Loucy (cell line): ENCODE results near the gene MAK.
"Not testable (repeated sequence)": the region's sequence is repeated elsewhere in the genome, so short reads cannot be mapped to it uniquely, and the experiment has no call there.

ENCODE experiments used
- H2AFZ ChIP-seq: fragments of 200-600 bp; sonication (generic); 2 replicates; pipeline ENCODE4 v1.6.0; 2016; ENCODE audit warnings: antibody characterized with exemption, mild to moderate bottlenecking, low read length, moderate library complexity
- H3F3A ChIP-seq: fragments of 200-600 bp; 2 replicates; pipeline ENCODE4 v1.6.0; 2016; ENCODE audit warnings: antibody characterized with exemption, low read depth, mild to moderate bottlenecking
- H3K27me3 ChIP-seq: fragments of 200-600 bp; sonication (generic); 2 replicates; pipeline ENCODE4 v1.6.1; 2014; ENCODE audit warnings: low read length, mild to moderate bottlenecking; ENCODE audit not compliant: insufficient read depth, poor library complexity, severe bottlenecking
- H3K36me3 ChIP-seq: fragments of 200-600 bp; sonication (generic); 2 replicates; pipeline ENCODE4 v1.6.1; 2016; ENCODE audit warnings: low read length; ENCODE audit not compliant: insufficient read depth
- H3K4me1 ChIP-seq: fragments of 200-600 bp; sonication (generic); 2 replicates; pipeline ENCODE4 v1.5.1; 2014; ENCODE audit warnings: low read length, mild to moderate bottlenecking; ENCODE audit not compliant: insufficient read depth, poor library complexity, severe bottlenecking
- H3K4me2 ChIP-seq: fragments of 200-600 bp; sonication (generic); 2 replicates; pipeline ENCODE4 v1.6.0; 2014; ENCODE audit warnings: antibody characterized with exemption, low read length, low read depth, mild to moderate bottlenecking; ENCODE audit not compliant: poor library complexity, severe bottlenecking
- H3K4me3 ChIP-seq: fragments of 200-600 bp; sonication (generic); 2 replicates; pipeline ENCODE4 v1.5.1; 2014; ENCODE audit warnings: low read length, mild to moderate bottlenecking, mixed read lengths; ENCODE audit not compliant: poor library complexity, severe bottlenecking
- H3K79me2 ChIP-seq: fragments of 200-600 bp; sonication (generic); 2 replicates; pipeline ENCODE4 v1.6.1; 2014; ENCODE audit warnings: low read length; ENCODE audit not compliant: insufficient read depth
- H3K9ac ChIP-seq: fragments of 200-600 bp; sonication (generic); 2 replicates; pipeline ENCODE4 v1.6.0; 2014; ENCODE audit warnings: mild to moderate bottlenecking, low read depth, low read length, moderate library complexity; ENCODE audit not compliant: poor library complexity, severe bottlenecking
- H3K9me2 ChIP-seq: fragments of 200-600 bp; sonication (generic); replicated peaks from 2 replicates; pipeline ENCODE4 v1.6.1; 2016; ENCODE audit warnings: low read depth, low read length, mixed read lengths
- H3K9me3 ChIP-seq: fragments of 200-600 bp; sonication (generic); 2 replicates; pipeline ENCODE4 v1.6.1; 2014; ENCODE audit warnings: mild to moderate bottlenecking, antibody characterized with exemption, low read length, low read depth; ENCODE audit not compliant: insufficient read depth
- H4K20me1 ChIP-seq: fragments of 200-600 bp; sonication (generic); 2 replicates; pipeline ENCODE4 v1.6.0; 2014; ENCODE audit warnings: antibody characterized with exemption, low read length, mild to moderate bottlenecking; ENCODE audit not compliant: insufficient read depth, poor library complexity, severe bottlenecking
- EZH2phosphoT487 ChIP-seq: fragments of 200-600 bp; IDR thresholded peaks from 2 replicates; pipeline ENCODE4 v1.6.1; 2018; ENCODE audit warnings: antibody characterized with exemption, mild to moderate bottlenecking, moderate library complexity, borderline replicate concordance
- TF ChIP-seq, protein P1 (sequence below): fragments of 200-600 bp; sonication (generic); conservative IDR thresholded peaks from 2 replicates; pipeline ENCODE4 v1.5.1; 2014; ENCODE audit warnings: mild to moderate bottlenecking, antibody characterized with exemption, low read length

MAK gene

DNA sequence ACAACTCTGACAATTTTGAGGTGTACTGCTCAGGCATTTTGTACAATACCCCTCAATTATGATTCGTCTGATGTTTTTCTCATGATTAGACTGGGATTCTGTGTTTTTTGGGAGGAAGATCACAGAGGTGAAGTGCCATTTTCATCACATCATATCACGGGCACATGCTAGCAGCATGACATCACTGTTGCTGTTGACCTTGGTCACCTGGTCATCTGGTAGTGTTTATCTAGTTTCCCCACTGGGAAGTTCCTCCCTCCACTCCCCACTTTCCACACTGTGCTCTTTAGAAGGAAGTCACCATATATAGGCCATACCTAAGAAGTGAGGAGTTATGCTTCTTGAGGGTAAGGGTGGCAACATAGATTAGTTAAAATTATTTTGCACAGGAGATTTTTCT, 22.7 kb upstream of the MAK start:
- no peaks in the 10 kb centered on the region for H3K36me3 ChIP-seq
- no peaks in the 10 kb centered on the region for H3K79me2 ChIP-seq
- H3K9me2 ChIP-seq, result no peaks in the 10 kb centered on the region
- no peaks in the 10 kb centered on the region for H3K27me3 ChIP-seq
- H3K4me3 ChIP-seq, result no peak overlapping the region
- no peaks in the 10 kb centered on the region for H3K4me1 ChIP-seq
- H3K4me2 ChIP-seq, result no peak overlapping the region
- H3K9me3 ChIP-seq, result no peaks in the 10 kb centered on the region
- no peak overlapping the region for H2AFZ ChIP-seq
- no peak overlapping the region for H3K9ac ChIP-seq
- H3F3A ChIP-seq, result no peaks in the 10 kb centered on the region
- TF ChIP-seq, protein P1, sequence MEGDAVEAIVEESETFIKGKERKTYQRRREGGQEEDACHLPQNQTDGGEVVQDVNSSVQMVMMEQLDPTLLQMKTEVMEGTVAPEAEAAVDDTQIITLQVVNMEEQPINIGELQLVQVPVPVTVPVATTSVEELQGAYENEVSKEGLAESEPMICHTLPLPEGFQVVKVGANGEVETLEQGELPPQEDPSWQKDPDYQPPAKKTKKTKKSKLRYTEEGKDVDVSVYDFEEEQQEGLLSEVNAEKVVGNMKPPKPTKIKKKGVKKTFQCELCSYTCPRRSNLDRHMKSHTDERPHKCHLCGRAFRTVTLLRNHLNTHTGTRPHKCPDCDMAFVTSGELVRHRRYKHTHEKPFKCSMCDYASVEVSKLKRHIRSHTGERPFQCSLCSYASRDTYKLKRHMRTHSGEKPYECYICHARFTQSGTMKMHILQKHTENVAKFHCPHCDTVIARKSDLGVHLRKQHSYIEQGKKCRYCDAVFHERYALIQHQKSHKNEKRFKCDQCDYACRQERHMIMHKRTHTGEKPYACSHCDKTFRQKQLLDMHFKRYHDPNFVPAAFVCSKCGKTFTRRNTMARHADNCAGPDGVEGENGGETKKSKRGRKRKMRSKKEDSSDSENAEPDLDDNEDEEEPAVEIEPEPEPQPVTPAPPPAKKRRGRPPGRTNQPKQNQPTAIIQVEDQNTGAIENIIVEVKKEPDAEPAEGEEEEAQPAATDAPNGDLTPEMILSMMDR, result no peak
- no peak for TF ChIP-seq EZH2phosphoT487
- no peaks in the 10 kb centered on the region for H4K20me1 ChIP-seq

- no peak for TF ChIP-seq EZH2phosphoT487
- TF ChIP-seq, protein P1, result no peak
- Histone ChIP-seq H2AFZ (no peak overlapping the region), H3F3A (no peaks in the 10 kb centered on the region), H3K36me3 (no peaks in the 10 kb centered on the region), H3K4me2 (no peak overlapping the region), H4K20me1 (no peaks in the 10 kb centered on the region), H3K4me1 (no peaks in the 10 kb centered on the region), H3K4me3 (no peak overlapping the region), H3K9ac (no peak overlapping the region), H3K79me2 (no peaks in the 10 kb centered on the region), H3K9me3 (no peaks in the 10 kb centered on the region), H3K9me2 (no peaks in the 10 kb centered on the region), H3K27me3 (no peaks in the 10 kb centered on the region)
Observed at GRCh38 chr6:10857259-10857658, 18.9 kb upstream of the MAK start.

DNA sequence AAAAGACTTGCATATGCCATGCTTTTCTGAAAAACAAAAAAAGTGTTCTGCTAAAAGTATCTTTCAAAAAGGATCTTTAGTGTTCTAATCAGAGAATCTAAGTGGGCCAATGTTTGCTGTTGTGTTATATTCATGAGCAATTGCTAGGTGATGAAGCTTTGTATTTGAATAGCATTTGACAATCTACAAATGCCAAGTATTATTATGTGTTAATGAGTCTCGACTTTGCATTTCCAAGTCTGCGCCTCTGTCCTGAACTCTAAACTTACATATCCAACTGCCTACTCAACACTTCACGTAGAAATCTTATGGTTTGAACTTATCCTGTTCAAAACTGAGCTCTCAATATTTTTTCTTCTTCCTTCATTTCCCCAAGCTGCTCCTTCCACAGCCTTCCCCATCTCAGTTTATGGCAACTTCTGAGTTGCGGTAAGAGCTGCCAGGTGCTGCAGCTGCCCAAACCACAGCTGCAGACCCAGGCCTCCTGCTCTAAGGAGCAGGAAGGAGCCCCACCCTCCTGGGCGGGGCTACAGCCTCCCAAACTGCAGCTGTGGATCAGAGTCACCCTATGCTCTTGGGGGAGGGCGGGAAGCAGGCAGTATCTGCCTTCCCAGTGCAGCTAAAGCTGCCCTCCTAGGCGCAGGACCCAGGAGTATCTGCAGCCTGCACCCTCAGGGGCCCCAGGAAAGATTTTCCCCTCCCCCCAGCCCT, 16.7 kb upstream of the MAK start:
- no peak overlapping the region for H3K4me3 ChIP-seq
- no peaks in the 10 kb centered on the region for H3K9me2 ChIP-seq
- no peaks in the 10 kb centered on the region for H3F3A ChIP-seq
- no peaks in the 10 kb centered on the region for H3K4me1 ChIP-seq
- no peaks in the 10 kb centered on the region for H3K9me3 ChIP-seq
- H3K79me2 ChIP-seq, result no peaks in the 10 kb centered on the region
- no peak overlapping the region for H3K4me2 ChIP-seq
- no peaks in the 10 kb centered on the region for H3K27me3 ChIP-seq
- H3K9ac ChIP-seq, result no peak overlapping the region
- no peak overlapping the region for H2AFZ ChIP-seq
- TF ChIP-seq, protein P1, result no peak
- TF ChIP-seq EZH2phosphoT487, result no peak
- H4K20me1 ChIP-seq, result no peaks in the 10 kb centered on the region
- no peaks in the 10 kb centered on the region for H3K36me3 ChIP-seq

DNA sequence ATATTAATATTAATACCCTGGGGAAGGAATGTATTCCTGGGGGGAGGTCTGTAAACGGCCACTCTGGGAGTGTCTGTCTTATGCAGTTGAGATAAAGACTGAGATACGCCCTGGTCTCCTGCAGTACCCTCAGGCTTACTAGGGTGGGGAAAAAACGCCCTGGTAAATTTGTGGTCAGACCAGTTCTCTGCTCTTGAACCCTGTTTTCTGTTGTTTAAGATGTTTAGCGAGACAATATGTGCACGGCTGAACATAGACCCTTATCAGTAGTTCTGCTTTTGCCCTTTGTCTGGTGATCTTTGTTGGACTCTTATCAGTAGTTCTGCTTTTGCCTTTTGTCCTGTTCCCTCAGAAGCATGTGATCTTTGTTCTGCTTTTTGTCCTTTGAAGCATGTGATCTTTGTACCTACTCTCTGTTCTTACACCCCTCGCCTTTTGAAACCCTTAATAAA, 15.5 kb upstream of the MAK start:
- not testable (repeated sequence) for H3K36me3 ChIP-seq, H3K4me3 ChIP-seq, H3F3A ChIP-seq, H3K27me3 ChIP-seq, H3K9ac ChIP-seq, H3K79me2 ChIP-seq, H4K20me1 ChIP-seq, H3K9me3 ChIP-seq, H3K4me1 ChIP-seq, H3K9me2 ChIP-seq, H2AFZ ChIP-seq, H3K4me2 ChIP-seq
